ACHN (cell line): ENCODE data around the gene CDK2AP2.
"Not testable (repeated sequence)": the region's sequence is repeated elsewhere in the genome, so short reads cannot be mapped to it uniquely, and the experiment has no call there.

Experiments
- DNase-seq: peaks from one replicate; pipeline ENCODE4 v3.0.0-alpha.2; 2015
- in situ Hi-C: cut with HindIII; loops from 2 replicates; pipeline ENCODE4 v1.10.0; 2017; ENCODE audit warnings: low sequenced_read_pairs, low pct_ligation_motif_present, low pct_unique_long_range_greater_than_20kb

Gene CDK2AP2

GRCh38 chr11:67494371-67495233 is 13.4 kb downstream of the CDK2AP2 start:
- in situ Hi-C loops, result no loop called here
- DNase-seq, result no peak

DNA sequence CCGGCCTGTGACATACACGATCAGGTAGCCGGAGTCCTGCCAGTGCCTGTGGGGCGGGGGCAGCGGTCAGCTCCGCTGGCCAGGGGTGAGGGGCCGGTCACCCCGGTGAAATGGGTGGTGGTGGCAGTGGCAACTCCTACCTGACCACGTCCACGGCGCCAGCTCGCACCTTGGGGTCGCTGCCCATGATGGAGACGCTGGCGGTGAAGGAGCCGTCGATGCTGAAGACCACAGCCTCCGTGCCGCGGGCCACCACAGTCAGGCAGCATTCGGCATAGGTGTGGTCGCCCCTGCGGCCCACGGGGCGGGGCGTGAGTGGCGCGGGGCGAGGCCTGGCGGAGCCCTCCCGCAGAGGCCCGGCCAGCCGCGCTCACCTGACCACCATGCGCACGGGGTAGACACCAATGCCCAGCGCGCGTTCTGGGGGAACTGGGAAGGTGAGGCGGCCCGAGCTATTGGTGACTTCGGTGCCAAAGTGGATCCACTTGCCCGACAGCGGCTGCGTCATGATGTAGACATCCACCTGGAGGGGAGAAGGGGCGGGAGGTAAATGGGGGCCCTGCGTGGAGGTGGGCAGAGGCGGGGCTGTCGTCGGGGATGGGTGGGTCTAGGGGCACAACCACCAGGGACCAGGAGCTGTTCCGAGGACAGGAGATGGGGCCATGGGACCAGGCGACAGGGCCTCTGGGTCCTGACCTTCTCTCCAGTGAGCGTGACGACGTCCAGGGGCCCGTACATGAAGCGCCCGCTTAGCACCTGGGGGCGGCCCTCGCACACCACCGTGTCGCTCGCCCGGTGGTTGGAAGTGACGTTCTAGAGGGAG is 14.2 kb downstream of the CDK2AP2 start:
- DNase-seq, result no peak
- in situ Hi-C loops, result no loop called here

DNA sequence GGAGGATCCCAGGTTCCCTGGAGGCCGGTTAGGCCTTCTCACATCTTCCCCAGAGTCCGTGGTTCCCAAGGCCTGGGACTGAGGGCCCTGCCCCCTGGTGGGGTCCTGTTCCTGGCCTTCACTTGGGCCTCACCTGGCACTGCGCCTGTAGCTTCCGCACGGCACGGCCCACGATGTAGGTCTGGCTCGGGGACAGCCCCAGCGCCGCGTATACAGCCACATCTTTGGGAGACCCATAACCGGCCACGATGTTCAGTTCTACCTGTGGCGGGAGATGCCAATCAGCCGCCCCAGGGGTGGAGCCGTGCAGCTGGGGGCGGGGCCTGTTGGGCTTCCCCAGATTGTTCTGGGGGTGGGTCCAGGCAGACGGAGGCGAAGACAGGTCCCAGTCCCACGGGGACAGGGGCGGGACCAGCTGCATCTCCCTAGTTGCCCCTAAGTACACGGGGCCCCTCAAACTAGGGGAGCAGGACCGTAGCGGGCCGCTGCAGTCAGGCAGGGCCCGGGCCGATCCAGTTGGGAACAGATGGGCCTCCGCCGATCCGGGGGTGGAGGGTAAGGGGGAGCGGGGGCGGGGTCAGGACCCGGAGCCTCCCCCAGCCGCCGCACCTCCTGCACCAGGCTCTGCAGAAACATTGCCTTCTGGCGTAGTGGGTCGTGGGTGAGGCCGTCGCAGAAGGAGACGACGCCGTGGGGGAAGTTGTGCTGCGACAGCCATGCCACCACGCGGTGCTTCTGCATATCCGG is 15.0 kb downstream of the CDK2AP2 start:
- in situ Hi-C loops, result no loop called here
- no peak for DNase-seq

GRCh38 chr11:67492069-67492727 is 15.8 kb downstream of the CDK2AP2 start:
- in situ Hi-C loops, result no loop called here
- no peak for DNase-seq

- DNase-seq, result no peak
- in situ Hi-C loops, result no loop called here
These were observed 16.5 kb downstream of the CDK2AP2 start for GRCh38 chr11:67491276-67492068.

GRCh38 chr11:67490727-67491065 is 17.3 kb downstream of the CDK2AP2 start:
- in situ Hi-C loops, result no loop called here
- DNase-seq, result no peak

DNA sequence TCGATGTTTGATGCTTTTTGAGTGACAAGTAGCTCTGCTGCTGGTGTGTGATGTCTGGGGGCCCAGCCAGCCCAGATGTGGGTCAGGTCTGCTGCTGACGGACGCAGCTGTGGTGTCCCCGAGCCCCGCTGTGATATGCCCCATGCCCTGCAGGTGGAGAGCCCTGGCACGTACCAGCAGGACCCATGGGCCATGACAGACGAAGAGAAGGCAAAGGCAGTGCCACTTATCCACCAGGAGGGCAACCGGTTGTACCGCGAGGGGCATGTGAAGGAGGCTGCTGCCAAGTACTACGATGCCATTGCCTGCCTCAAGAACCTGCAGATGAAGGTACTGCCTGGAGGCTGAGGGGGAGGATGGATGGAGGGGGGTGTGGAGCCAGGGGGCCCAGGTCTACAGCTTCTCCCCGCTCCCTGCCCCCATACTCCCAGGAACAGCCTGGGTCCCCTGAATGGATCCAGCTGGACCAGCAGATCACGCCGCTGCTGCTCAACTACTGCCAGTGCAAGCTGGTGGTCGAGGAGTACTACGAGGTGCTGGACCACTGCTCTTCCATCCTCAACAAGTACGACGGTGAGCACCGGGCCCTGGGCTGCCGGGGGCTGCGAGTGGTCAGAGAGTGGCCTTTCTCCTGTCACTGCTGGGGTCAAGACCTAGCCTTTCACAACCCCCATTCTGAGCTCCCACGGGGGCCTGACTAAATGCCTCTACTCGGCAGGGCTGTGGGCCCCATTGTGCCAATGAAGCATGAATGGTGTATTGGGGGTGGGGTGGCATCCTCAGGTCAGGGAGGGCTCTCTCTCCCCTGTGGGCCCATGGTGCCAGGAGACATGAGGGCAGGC is 17.9 kb downstream of the CDK2AP2 start:
- in situ Hi-C loops, result no loop called here
- DNase-seq, result no peak

DNA sequence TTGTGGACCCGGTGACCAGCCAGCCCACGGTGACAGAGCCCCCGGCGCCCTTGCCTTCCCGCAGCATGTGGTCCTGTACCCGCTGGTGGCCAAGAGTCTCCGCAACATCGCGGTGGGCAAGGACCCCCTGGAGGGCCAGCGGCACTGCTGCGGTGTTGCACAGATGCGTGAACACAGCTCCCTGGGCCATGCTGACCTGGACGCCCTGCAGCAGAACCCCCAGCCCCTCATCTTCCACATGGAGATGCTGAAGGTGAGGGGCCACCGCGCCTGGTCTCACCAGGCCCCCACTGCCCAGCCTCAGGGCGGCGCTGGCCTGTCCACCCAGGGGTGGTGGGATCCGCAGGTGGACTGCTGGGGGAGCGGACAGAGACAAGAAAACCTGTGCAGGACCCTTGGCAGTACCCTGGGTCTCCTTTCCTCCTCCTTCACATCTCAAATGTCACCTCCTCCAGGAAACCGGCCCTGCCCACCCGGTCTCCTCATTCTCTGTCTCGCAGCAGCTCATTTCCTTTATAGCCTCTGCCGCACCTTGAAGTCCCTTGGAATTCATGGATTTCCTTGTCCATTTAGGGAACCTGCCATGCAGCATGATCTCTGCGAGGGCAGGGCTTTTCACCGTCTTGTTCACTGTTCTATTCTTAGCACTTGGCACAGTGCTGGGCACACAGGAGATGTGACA is 18.6 kb downstream of the CDK2AP2 start:
- in situ Hi-C loops, result no loop called here
- DNase-seq, result no peak

GRCh38 chr11:67486481-67487195 is 21.3 kb downstream of the CDK2AP2 start:
- DNase-seq, result no peak
- in situ Hi-C loops, result no loop called here

- DNase-seq, in situ Hi-C loops: not testable (repeated sequence)
These were observed 22.0 kb downstream of the CDK2AP2 start for GRCh38 chr11:67485873-67486361.

- in situ Hi-C loops, result no loop called here
- DNase-seq, result no peak
These were observed 23.1 kb downstream of the CDK2AP2 start for GRCh38 chr11:67484847-67485311.

- in situ Hi-C loops, result no loop called here
- DNase-seq, result no peak
These were observed 23.9 kb downstream of the CDK2AP2 start for GRCh38 chr11:67483831-67484665.

- in situ Hi-C loops, result no loop called here
- peak; percentile 97 for DNase-seq
These were observed 24.8 kb downstream of the CDK2AP2 start, which contains the start of gene AIP for GRCh38 chr11:67482827-67483798. TSS of gene AIP (plus strand) at chr11:67483026. CDS start at chr11:67483159, 133 bp downstream.
